Measurements from ENCODE around the gene STX11. TPM values are rescaled to one million over a fixed set of nuclear protein-coding genes. Genes with fewer than 3 reads are reported as not detected.

The STX11 gene
- total and polyA plus RNA-seq, 2 of the 13 experiments (the other 11 are each of a cell fraction or from before 2014, with no cell fraction given) = 0.03 TPM; not detected in 1

DNA sequence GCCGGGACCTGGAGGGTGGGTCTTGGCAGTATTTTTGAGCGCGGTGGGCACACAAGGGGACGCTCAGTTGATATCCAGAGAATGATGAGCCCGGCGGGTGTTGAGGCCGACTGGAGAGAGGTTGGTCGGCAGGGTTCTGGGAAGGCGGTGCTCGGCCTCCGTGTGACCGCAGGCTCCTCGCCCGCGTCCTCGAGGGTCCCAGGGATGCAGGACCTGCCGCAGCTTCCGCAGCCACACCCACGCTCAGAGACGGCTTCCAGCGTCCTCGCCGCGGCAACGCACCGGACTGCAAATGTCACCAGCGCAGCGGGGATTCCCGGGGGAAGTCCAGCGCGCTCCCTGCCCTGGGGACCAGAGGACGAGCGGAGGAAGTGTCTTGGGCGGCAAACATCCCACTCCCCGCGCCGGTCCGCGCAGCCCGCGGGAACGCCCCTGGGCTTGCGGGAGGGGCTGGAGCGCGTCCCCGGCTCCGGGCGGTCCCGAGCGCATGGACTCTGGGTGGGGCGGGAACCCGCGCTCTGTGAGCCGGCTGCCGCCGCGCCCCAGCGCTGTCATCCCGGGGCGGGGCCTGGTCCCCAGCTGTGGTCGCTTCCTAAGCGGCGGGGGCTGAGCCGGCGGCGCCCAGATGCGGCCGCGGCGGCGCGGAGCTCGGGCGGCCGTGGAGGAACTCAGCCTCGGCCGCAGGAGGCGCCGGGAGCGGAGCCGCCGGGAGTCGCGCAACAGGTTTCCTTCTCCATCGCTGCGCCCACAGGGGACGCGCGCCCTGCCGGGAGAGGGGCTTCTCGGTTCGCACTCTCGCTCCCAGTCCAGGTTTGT lies at the start of gene STX11 (continued):
- no peak for TF ChIP-seq RXRB (CRISPR knock-in tag; IDR thresholded peaks at IDR 0.05; ENCODE audit: borderline replicate concordance)
- TF ChIP-seq, protein P1, sequence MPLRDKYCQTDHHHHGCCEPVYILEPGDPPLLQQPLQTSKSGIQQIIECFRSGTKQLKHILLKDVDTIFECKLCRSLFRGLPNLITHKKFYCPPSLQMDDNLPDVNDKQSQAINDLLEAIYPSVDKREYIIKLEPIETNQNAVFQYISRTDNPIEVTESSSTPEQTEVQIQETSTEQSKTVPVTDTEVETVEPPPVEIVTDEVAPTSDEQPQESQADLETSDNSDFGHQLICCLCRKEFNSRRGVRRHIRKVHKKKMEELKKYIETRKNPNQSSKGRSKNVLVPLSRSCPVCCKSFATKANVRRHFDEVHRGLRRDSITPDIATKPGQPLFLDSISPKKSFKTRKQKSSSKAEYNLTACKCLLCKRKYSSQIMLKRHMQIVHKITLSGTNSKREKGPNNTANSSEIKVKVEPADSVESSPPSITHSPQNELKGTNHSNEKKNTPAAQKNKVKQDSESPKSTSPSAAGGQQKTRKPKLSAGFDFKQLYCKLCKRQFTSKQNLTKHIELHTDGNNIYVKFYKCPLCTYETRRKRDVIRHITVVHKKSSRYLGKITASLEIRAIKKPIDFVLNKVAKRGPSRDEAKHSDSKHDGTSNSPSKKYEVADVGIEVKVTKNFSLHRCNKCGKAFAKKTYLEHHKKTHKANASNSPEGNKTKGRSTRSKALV (CRISPR knock-in tag; IDR thresholded peaks at IDR 0.05) = peak; percentile 96
- TF ChIP-seq ZNF883 (CRISPR knock-in tag; IDR thresholded peaks at IDR 0.05; ENCODE audit: not compliant biosample characterization) = peak; percentile 76
- peak; percentile 51 for TF ChIP-seq DNMT1 (CRISPR knock-in tag; IDR thresholded peaks at IDR 0.05)
- no peak for TF ChIP-seq RARA (CRISPR knock-in tag; IDR thresholded peaks at IDR 0.05)
- no peak for TF ChIP-seq ZBTB42 (CRISPR knock-in tag; IDR thresholded peaks at IDR 0.05)
- TF ChIP-seq ZSCAN20 (CRISPR knock-in tag; IDR thresholded peaks at IDR 0.05; ENCODE audit: borderline replicate concordance) = no peak
- TF ChIP-seq, protein P2, sequence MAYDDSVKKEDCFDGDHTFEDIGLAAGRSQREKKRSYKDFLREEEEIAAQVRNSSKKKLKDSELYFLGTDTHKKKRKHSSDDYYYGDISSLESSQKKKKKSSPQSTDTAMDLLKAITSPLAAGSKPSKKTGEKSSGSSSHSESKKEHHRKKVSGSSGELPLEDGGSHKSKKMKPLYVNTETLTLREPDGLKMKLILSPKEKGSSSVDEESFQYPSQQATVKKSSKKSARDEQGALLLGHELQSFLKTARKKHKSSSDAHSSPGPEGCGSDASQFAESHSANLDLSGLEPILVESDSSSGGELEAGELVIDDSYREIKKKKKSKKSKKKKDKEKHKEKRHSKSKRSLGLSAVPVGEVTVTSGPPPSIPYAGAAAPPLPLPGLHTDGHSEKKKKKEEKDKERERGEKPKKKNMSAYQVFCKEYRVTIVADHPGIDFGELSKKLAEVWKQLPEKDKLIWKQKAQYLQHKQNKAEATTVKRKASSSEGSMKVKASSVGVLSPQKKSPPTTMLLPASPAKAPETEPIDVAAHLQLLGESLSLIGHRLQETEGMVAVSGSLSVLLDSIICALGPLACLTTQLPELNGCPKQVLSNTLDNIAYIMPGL (CRISPR knock-in tag; IDR thresholded peaks at IDR 0.05; ENCODE audit: borderline replicate concordance in 1 of 2, low read depth in 1 of 2) = 0 out of 4 replicates have a peak, but pooled peaks of 1 of the 2 experiments have one; percentile 34
- peak; percentile 90; the same call in 1 of the 2 replicates for TF ChIP-seq CAMTA2 (CRISPR knock-in tag; IDR thresholded peaks at IDR 0.05; ENCODE audit: borderline replicate concordance)
- TF ChIP-seq GABPB1 (CRISPR knock-in tag; IDR thresholded peaks at IDR 0.05) = peak; percentile 39; the same call in 1 of the 2 replicates
- peak; percentile 68; the same call in 1 of the 2 replicates for TF ChIP-seq ZNF598 (CRISPR knock-in tag; IDR thresholded peaks at IDR 0.05; ENCODE audit: borderline replicate concordance)
- TF ChIP-seq ZNF563 (CRISPR knock-in tag; IDR thresholded peaks at IDR 0.05) = 0 out of 2 replicates have a peak, but pooled peaks have one; percentile 41
- TF ChIP-seq TFDP1 (CRISPR knock-in tag; IDR thresholded peaks at IDR 0.05; ENCODE audit: borderline replicate concordance) = peak; percentile 50; the same call in 1 of the 2 replicates
- no peak for TF ChIP-seq AGO2 (optimal IDR thresholded peaks at IDR 0.05; ENCODE audit: low read depth, low read length)
- TF ChIP-seq HES4 (CRISPR knock-in tag; IDR thresholded peaks at IDR 0.05; ENCODE audit: borderline replicate concordance) = peak; percentile 21; the same call in 1 of the 2 replicates
- peak; percentile 82; the same call in 1 of the 2 replicates for TF ChIP-seq ZNF142 (CRISPR knock-in tag; IDR thresholded peaks at IDR 0.05)

Data from HepG2 (cell line).